Colonic mucosa (tissue), 4 donors: ENCODE measurements around the gene C1orf105. TPM values are rescaled to one million over a fixed set of nuclear protein-coding genes. Genes with fewer than 3 reads are reported as not detected.

Experiments
- DNase-seq: peaks from one replicate; pipeline ENCODE4 v3.0.0-alpha.2; 2020
- H3K27ac ChIP-seq: fragments of 200-600 bp; one replicate; pipeline ENCODE4 v1.8.0; 2021
- H3K27me3 ChIP-seq: fragments of 200-600 bp; one replicate; pipeline ENCODE4 v1.8.0; 2021
- H3K36me3 ChIP-seq: fragments of 200-600 bp; one replicate; pipeline ENCODE4 v1.8.0; 2021
- H3K4me1 ChIP-seq: fragments of 200-600 bp; one replicate; pipeline ENCODE4 v1.8.0; 2021; ENCODE audit warnings: mild to moderate bottlenecking
- H3K4me3 ChIP-seq: fragments of 200-600 bp; one replicate; pipeline ENCODE4 v1.8.0; 2021
- H3K9ac ChIP-seq, 2 donors: one replicate each; pipeline ENCODE4 v1.7.0; 2013; ENCODE audit warnings: control low read depth in 2 of 2, low read depth in 2 of 2, low read length in 2 of 2
- H3K9me3 ChIP-seq: fragments of 200-600 bp; one replicate; pipeline ENCODE4 v1.8.0; 2021
- CTCF ChIP-seq: fragments of 200-600 bp; IDR thresholded peaks from one replicate; pipeline ENCODE4 v1.8.0; 2022; ENCODE audit warnings: antibody characterized with exemption, mild to moderate bottlenecking
- intact Hi-C: fragments of 100-400 bp; cut with DNase I; formaldehyde crosslinking; loops from one replicate; pipeline ENCODE4 v1.14.1; 2022
- total RNA-seq, 2 donors: library from RNA; stranded (reverse); fragmentation: NEBNext Ultra II Directional in 1 of 2; extraction: Animal tissue kit (Norgen Biotek cat#: 25700) in 1 of 2; gene quantifications; one replicate each; pipeline ENCODE4 v1.2.1, GENCODE V29; 2021
- donor health status: healthy.
- donor health status: DM: no; HTN: no; CAD: no.
- donor health status: DM: no; HTN: no; CAD: no.

C1orf105 gene
- total RNA-seq, 2 donors from 2014 or later = not detected

GRCh38 chr1:172476218-172476811, 55.8 kb downstream of the C1orf105 start:
- no peak overlapping the region for H3K27ac ChIP-seq
- no peak for DNase-seq
- TF ChIP-seq CTCF = no peak

GRCh38 chr1:172477216-172477615, 56.7 kb downstream of the C1orf105 start:
- H3K27ac ChIP-seq = no peak overlapping the region
- H3K9me3 ChIP-seq = no peaks in the 10 kb centered on the region
- no peak for DNase-seq
- intact Hi-C loops = no loop called here
- no peak overlapping the region for H3K9ac ChIP-seq
- H3K36me3 ChIP-seq = no peaks in the 10 kb centered on the region
- no peak for TF ChIP-seq CTCF
- H3K27me3 ChIP-seq = no peaks in the 10 kb centered on the region
- no peaks in the 10 kb centered on the region for H3K4me1 ChIP-seq
- H3K4me3 ChIP-seq = no peak overlapping the region

More at GRCh38 chr1:172476218-172476811, 55.8 kb downstream of the C1orf105 start:
- no peaks in the 10 kb centered on the region for H3K27me3 ChIP-seq
- H3K9ac ChIP-seq = no peak overlapping the region
- no peaks in the 10 kb centered on the region for H3K4me1 ChIP-seq
- H3K4me3 ChIP-seq = no peak overlapping the region
- no peaks in the 10 kb centered on the region for H3K9me3 ChIP-seq
- no peaks in the 10 kb centered on the region for H3K36me3 ChIP-seq
- intact Hi-C loops = no loop called here

GRCh38 chr1:172477741-172478140, 57.3 kb downstream of the C1orf105 start:
- no peak for TF ChIP-seq CTCF
- intact Hi-C loops = no loop called here

GRCh38 chr1:172478485-172478884, 58.0 kb downstream of the C1orf105 start:
- TF ChIP-seq CTCF = no peak
- H3K9ac ChIP-seq = no peak overlapping the region
- H3K4me1 ChIP-seq = no peaks in the 10 kb centered on the region
- DNase-seq = no peak
- no peak overlapping the region for H3K4me3 ChIP-seq
- H3K27ac ChIP-seq = no peak overlapping the region
- H3K9me3 ChIP-seq = no peaks in the 10 kb centered on the region
- no peaks in the 10 kb centered on the region for H3K36me3 ChIP-seq
- intact Hi-C loops = no loop called here
- H3K27me3 ChIP-seq = no peaks in the 10 kb centered on the region

More at GRCh38 chr1:172477741-172478140, 57.3 kb downstream of the C1orf105 start:
- H3K4me1 ChIP-seq = no peaks in the 10 kb centered on the region
- H3K9ac ChIP-seq = no peak overlapping the region
- no peak for DNase-seq
- no peaks in the 10 kb centered on the region for H3K9me3 ChIP-seq
- no peak overlapping the region for H3K4me3 ChIP-seq
- no peak overlapping the region for H3K27ac ChIP-seq
- no peaks in the 10 kb centered on the region for H3K36me3 ChIP-seq
- no peaks in the 10 kb centered on the region for H3K27me3 ChIP-seq

GRCh38 chr1:172480431-172480830, 59.9 kb downstream of the C1orf105 start:
- intact Hi-C loops = no loop called here
- TF ChIP-seq CTCF = no peak
- H3K9ac ChIP-seq = no peak overlapping the region
- H3K4me1 ChIP-seq = no peaks in the 10 kb centered on the region
- no peaks in the 10 kb centered on the region for H3K27me3 ChIP-seq
- no peak overlapping the region for H3K27ac ChIP-seq
- DNase-seq = no peak
- H3K9me3 ChIP-seq = no peaks in the 10 kb centered on the region
- H3K36me3 ChIP-seq = no peaks in the 10 kb centered on the region
- no peak overlapping the region for H3K4me3 ChIP-seq
